Mammary epithelial cell (primary cell): ENCODE data around the gene PCDHGA3.

ENCODE experiments used
- CTCF ChIP-seq, 2 donors: IDR thresholded peaks in 1 of 2; conservative IDR thresholded peaks in 1 of 2; 2 replicates each; pipeline ENCODE4 v1.5.1; 2011 to 2012; ENCODE audit warnings: inconsistent platforms in 2 of 2, low read length in 2 of 2, mild to moderate bottlenecking in 2 of 2, control low read depth in 1 of 2, low read depth in 1 of 2; ENCODE audit not compliant: insufficient read depth in 1 of 2; ENCODE audit errors: extremely low read depth in 1 of 2
- EZH2 ChIP-seq: IDR thresholded peaks from 2 replicates; pipeline ENCODE4 v1.6.1; 2012; ENCODE audit warnings: low read length, inconsistent platforms, borderline replicate concordance

- peak; percentile 87 to 91 for TF ChIP-seq CTCF (conservative IDR thresholded peaks at IDR 0.05 in 1 of 2, IDR thresholded peaks at IDR 0.05 in 1 of 2; ENCODE audit: extremely low read depth in 1 of 2, insufficient read depth in 1 of 2, low read depth in 1 of 2, low read length in 2 of 2)
- TF ChIP-seq EZH2, result no peak
Measured at GRCh38 chr5:141320225-141321169, 23.1 kb upstream of the PCDHGA3 start, which contains the start of gene TAF7.
